ENCODE results near the gene EHD1.
"Not testable (repeated sequence)": the region's sequence is repeated elsewhere in the genome, so short reads cannot be mapped to it uniquely, and the experiment has no call there.

Gene EHD1

GRCh38 chr11:64848826-64849597 lies 29.4 kb downstream of the EHD1 start:
- no peak for DNase-seq (ENCODE audit: low spot score)
- TF ChIP-seq CTCF (IDR thresholded peaks at IDR 0.05; ENCODE audit: extremely low read depth, missing control alignments), result peak; percentile 17

GRCh38 chr11:64848214-64848825 lies 30.1 kb downstream of the EHD1 start:
- no peak for DNase-seq (ENCODE audit: low spot score)

GRCh38 chr11:64846998-64847666 lies 31.3 kb downstream of the EHD1 start:
- peak; percentile 92 for DNase-seq (ENCODE audit: low spot score)
- TF ChIP-seq CTCF (IDR thresholded peaks at IDR 0.05; ENCODE audit: extremely low read depth, missing control alignments), result peak; percentile 94

More at GRCh38 chr11:64848214-64848825, 30.1 kb downstream of the EHD1 start:
- TF ChIP-seq CTCF (IDR thresholded peaks at IDR 0.05; ENCODE audit: extremely low read depth, missing control alignments), result no peak

- not testable (repeated sequence) for DNase-seq (ENCODE audit: low spot score)
These were observed 32.7 kb downstream of the EHD1 start for GRCh38 chr11:64845776-64846129.

- DNase-seq (ENCODE audit: low spot score), result no peak
- no peak for TF ChIP-seq CTCF (IDR thresholded peaks at IDR 0.05; ENCODE audit: extremely low read depth, missing control alignments)
These were observed 33.2 kb downstream of the EHD1 start for GRCh38 chr11:64845129-64845775.

- TF ChIP-seq CTCF (IDR thresholded peaks at IDR 0.05; ENCODE audit: extremely low read depth, missing control alignments), result peak; percentile 72
- DNase-seq (ENCODE audit: low spot score), result peak; percentile 90
These were observed 33.9 kb downstream of the EHD1 start, which contains the start of gene CDC42BPG for GRCh38 chr11:64844330-64845128. TSS of gene CDC42BPG (minus strand) at chr11:64844653. CDS start at chr11:64844569, 84 bp downstream.

GRCh38 chr11:64843686-64844329 lies 34.6 kb downstream of the EHD1 start:
- no peak for TF ChIP-seq CTCF (IDR thresholded peaks at IDR 0.05; ENCODE audit: extremely low read depth, missing control alignments)
- DNase-seq (ENCODE audit: low spot score), result no peak
